Measurements from ENCODE around the gene TRPM2.

DNA sequence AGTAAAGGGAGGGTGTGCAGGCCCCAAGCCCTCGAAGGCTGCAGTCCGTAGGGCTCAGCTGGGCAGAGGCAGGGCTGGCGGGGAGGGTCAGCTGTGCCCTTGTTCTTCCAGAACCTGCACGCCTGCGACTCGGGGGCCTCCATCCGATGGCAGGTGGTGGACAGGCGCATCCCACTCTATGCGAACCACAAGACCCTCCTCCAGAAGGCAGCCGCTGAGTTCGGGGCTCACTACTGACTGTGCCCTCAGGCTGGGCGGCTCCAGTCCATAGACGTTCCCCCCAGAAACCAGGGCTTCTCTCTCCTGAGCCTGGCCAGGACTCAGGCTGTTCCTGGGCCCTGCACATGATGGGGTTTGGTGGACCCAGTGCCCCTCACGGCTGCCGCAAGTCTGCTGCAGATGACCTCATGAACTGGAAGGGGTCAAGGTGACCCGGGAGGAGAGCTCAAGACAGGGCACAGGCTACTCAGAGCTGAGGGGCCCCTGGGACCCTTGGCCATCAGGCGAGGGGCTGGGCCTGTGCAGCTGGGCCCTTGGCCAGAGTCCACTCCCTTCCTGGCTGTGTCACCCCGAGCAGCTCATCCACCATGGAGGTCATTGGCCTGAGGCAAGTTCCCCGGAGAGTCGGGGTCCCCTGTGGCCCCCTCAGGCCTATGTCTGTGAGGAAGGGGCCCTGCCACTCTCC is 88.3 kb downstream of the TRPM2 start:
- TF ChIP-seq, protein P1, sequence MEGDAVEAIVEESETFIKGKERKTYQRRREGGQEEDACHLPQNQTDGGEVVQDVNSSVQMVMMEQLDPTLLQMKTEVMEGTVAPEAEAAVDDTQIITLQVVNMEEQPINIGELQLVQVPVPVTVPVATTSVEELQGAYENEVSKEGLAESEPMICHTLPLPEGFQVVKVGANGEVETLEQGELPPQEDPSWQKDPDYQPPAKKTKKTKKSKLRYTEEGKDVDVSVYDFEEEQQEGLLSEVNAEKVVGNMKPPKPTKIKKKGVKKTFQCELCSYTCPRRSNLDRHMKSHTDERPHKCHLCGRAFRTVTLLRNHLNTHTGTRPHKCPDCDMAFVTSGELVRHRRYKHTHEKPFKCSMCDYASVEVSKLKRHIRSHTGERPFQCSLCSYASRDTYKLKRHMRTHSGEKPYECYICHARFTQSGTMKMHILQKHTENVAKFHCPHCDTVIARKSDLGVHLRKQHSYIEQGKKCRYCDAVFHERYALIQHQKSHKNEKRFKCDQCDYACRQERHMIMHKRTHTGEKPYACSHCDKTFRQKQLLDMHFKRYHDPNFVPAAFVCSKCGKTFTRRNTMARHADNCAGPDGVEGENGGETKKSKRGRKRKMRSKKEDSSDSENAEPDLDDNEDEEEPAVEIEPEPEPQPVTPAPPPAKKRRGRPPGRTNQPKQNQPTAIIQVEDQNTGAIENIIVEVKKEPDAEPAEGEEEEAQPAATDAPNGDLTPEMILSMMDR (IDR thresholded peaks at IDR 0.05), result no peak
- TF ChIP-seq POLR2AphosphoS5 (IDR thresholded peaks at IDR 0.05; ENCODE audit: low read depth, low read length) (no peak), SIN3A (IDR thresholded peaks at IDR 0.05; ENCODE audit: borderline replicate concordance, insufficient read depth, low read depth, low read length) (no peak), TCF7L2 (IDR thresholded peaks at IDR 0.05; ENCODE audit: low read depth, low read length) (no peak)
- TF ChIP-seq, protein P2, sequence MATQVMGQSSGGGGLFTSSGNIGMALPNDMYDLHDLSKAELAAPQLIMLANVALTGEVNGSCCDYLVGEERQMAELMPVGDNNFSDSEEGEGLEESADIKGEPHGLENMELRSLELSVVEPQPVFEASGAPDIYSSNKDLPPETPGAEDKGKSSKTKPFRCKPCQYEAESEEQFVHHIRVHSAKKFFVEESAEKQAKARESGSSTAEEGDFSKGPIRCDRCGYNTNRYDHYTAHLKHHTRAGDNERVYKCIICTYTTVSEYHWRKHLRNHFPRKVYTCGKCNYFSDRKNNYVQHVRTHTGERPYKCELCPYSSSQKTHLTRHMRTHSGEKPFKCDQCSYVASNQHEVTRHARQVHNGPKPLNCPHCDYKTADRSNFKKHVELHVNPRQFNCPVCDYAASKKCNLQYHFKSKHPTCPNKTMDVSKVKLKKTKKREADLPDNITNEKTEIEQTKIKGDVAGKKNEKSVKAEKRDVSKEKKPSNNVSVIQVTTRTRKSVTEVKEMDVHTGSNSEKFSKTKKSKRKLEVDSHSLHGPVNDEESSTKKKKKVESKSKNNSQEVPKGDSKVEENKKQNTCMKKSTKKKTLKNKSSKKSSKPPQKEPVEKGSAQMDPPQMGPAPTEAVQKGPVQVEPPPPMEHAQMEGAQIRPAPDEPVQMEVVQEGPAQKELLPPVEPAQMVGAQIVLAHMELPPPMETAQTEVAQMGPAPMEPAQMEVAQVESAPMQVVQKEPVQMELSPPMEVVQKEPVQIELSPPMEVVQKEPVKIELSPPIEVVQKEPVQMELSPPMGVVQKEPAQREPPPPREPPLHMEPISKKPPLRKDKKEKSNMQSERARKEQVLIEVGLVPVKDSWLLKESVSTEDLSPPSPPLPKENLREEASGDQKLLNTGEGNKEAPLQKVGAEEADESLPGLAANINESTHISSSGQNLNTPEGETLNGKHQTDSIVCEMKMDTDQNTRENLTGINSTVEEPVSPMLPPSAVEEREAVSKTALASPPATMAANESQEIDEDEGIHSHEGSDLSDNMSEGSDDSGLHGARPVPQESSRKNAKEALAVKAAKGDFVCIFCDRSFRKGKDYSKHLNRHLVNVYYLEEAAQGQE (IDR thresholded peaks at IDR 0.05; ENCODE audit: insufficient read depth in 1 of 2, low read depth in 2 of 2, low read length in 1 of 2), result no peak
